Small intestine (tissue), 7 donors: Measurements from ENCODE around the gene ARL5C. TPM values are rescaled to one million over a fixed set of nuclear protein-coding genes. Genes with fewer than 3 reads are reported as not detected.

Experiments
- DNase-seq, 2 donors: peaks; one replicate each; pipeline versions ENCODE4 v3.0.0 to v3.0.0-alpha.2; 2013
- FAIRE-seq: peaks from 2 replicates; lab custom pipeline; 2012; peaks lifted over from hg19 to GRCh38; lab: Jason Lieb, UNC
- H3K27ac ChIP-seq, 3 donors: one replicate each; pipeline ENCODE4 v1.5.1; 2013; ENCODE audit warnings: low read length in 2 of 3, mild to moderate bottlenecking in 2 of 3, control low read depth in 1 of 3, inconsistent platforms in 1 of 3, low read depth in 1 of 3, moderate library complexity in 1 of 3
- H3K27me3 ChIP-seq, 3 donors: one replicate each; pipeline ENCODE4 v1.6.1; 2013; ENCODE audit warnings: low read length in 3 of 3, inconsistent platforms in 1 of 3; ENCODE audit not compliant: control insufficient read depth in 3 of 3, insufficient read depth in 3 of 3
- H3K36me3 ChIP-seq, 3 donors: one replicate each; pipeline ENCODE4 v1.6.1; 2013; ENCODE audit warnings: low read length in 3 of 3, inconsistent platforms in 1 of 3, low read depth in 1 of 3, mild to moderate bottlenecking in 1 of 3, moderate library complexity in 1 of 3; ENCODE audit not compliant: control insufficient read depth in 3 of 3, insufficient read depth in 2 of 3
- H3K4me1 ChIP-seq, 3 donors: one replicate each; pipeline ENCODE4 v1.6.1; 2013; ENCODE audit warnings: low read length in 2 of 3, inconsistent platforms in 1 of 3, low read depth in 1 of 3, mild to moderate bottlenecking in 1 of 3, moderate library complexity in 1 of 3; ENCODE audit not compliant: control insufficient read depth in 3 of 3, insufficient read depth in 2 of 3
- H3K4me3 ChIP-seq, 3 donors: one replicate each; pipeline ENCODE4 v1.5.1; 2013; ENCODE audit warnings: low read length in 3 of 3, control low read depth in 1 of 3, inconsistent platforms in 1 of 3, low read depth in 1 of 3, mild to moderate bottlenecking in 1 of 3, moderate library complexity in 1 of 3
- H3K9me3 ChIP-seq, 2 donors: one replicate each; pipeline ENCODE4 v1.6.1; 2013; ENCODE audit warnings: low read depth in 1 of 2, low read length in 1 of 2; ENCODE audit not compliant: control insufficient read depth in 2 of 2, insufficient read depth in 1 of 2
- WGBS, 3 donors: extraction: QIAGEN DNeasy Blood & Tissue Kit; methylation state at CpG; one replicate each; pipeline ENCODE4 v1.1.7; 2013; 5-methylcytosine and 5-hydroxymethylcytosine counted together
- polyA plus RNA-seq, 4 donors: library from polyadenylated mRNA; stranded (reverse) in 3 of 4; unstranded in 1 of 4; fragments of 200-250 nt in 3 of 4; fragments of 120-200 nt in 1 of 4; gene quantifications; one replicate each; pipeline versions ENCODE4 v1.2.1 to v1.2.3, GENCODE V29; 2013
- donor health status: healthy with polysubstance abuse.
- donor health status: control.
- donor health status: control.
- donor health status: Bipolar disorder and iron deficiency.
- donor health status: healthy.

The ARL5C gene
- polyA plus RNA-seq, 4 donors = 0.06 TPM; not detected in 3

DNA sequence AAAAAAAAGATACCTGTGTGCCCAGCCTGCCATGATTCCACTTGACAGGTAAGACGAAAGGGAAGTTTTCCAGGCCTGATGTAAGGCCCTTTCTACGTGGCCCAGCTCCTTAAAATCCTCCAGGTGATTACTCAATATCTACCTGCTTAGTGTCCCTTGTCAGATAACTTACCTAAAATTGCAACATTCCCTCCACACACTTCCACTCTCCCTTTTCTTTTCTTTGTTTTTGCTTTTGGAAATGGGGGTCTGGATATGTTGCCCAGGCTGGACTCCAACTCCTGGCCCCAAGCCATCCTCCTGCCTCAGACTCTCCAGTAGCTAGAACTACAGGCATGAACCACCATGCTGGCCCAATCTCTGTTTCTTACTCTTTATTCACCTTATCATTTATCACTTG is 7.3 kb downstream of the ARL5C start:
- Histone ChIP-seq H3K27ac (no peak overlapping the region), H3K9me3 (no peaks in the 10 kb centered on the region), H3K4me3 (no peak overlapping the region), H3K36me3 (no peaks in the 10 kb centered on the region), H3K4me1 (no peaks in the 10 kb centered on the region), H3K27me3 (peaks cover 0 to 23% (median 0%) of the 10 kb centered on the region in 3 donors)
- FAIRE-seq = no peak
- DNase-seq = no peak
- 81 to 90% (median 86%) methylated on average over 2 of the region's 2 CpGs for WGBS, 3 donors

DNA sequence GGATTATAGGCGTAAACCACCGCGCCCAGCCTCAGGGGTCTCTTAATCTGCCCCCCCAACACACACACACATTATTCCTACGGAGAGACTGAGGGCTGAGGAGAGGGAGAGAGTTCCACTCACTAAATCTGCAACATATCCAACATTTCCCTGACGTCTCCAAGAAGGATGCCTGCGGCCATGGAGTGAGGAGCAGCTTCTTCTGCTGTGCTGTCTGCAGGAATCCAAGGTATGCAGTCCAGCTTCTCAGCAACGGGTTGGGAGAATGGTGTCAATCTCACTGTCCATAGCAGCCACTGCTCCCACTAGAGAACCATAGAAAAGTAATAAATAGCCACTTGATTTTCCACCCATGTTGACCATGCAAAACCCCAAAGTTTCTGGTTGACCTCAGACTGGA is 9.5 kb downstream of the ARL5C start:
- no peak for FAIRE-seq
- no peak overlapping the region for H3K27ac ChIP-seq

DNA sequence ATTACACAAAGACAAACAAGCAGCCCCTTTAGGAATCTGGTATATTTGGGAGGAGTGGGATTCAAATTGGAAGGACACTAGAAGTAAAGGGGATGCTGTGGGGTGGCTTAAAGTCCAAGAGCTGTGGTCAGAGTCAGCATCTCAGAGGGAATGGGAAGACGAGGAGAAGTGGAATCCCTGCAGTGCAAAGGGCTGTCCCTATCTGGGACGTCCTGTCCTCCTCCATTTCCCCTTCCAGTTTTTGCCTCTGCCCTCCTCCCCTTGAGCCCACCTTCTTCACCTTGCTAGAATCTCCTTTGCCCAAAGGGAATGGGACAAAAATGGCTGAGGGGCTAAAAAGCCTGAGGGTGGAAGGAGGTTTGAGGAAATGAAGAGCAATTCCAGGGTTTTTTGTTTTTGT is 10.3 kb downstream of the ARL5C start:
- no peaks in the 10 kb centered on the region for H3K9me3 ChIP-seq
- H3K27me3 ChIP-seq = peaks cover 0 to 31% (median 0%) of the 10 kb centered on the region in 3 donors
- H3K4me1 ChIP-seq = peaks cover 0 to 10% (median 0%) of the 10 kb centered on the region in 3 donors
- DNase-seq (no peak), FAIRE-seq (no peak)
- WGBS, 3 donors = 14 to 50% (median 38%) methylated on average over 2 of the region's 2 CpGs
- no peak overlapping the region for H3K27ac ChIP-seq
- H3K4me3 ChIP-seq = no peak overlapping the region
- no peaks in the 10 kb centered on the region for H3K36me3 ChIP-seq

More for the DNA sequence above, 9.5 kb downstream of the ARL5C start:
- 71 to 78% (median 76%) methylated on average over 7 of the region's 7 CpGs for WGBS, 3 donors
- H3K4me1 ChIP-seq = peaks cover 0 to 10% (median 0%) of the 10 kb centered on the region in 3 donors
- no peaks in the 10 kb centered on the region for H3K36me3 ChIP-seq
- peaks cover 0 to 28% (median 0%) of the 10 kb centered on the region in 3 donors for H3K27me3 ChIP-seq
- no peak overlapping the region for H3K4me3 ChIP-seq
- H3K9me3 ChIP-seq = no peaks in the 10 kb centered on the region
- DNase-seq = no peak

DNA sequence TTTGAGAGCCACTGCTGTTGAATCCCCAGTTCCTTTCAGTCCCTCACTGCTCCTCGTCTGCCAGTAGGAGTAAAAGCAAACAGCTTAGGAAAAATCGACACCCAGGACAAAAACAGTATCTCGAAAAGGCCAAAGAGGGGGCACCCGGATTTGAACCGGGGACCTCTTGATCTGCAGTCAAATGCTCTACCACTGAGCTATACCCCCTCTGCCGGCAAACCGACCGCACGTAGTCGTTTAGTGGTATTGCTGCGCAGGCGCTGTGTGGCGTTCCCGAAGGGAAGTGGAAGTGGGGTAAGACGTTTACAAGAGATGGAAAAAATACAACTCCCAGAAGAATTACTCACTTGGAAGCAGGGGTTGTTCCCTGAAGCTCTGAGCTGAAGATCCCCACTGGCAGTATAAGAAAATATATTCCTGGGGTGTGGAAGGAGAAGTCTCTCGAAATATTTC is 12.3 kb downstream of the ARL5C start:
- H3K4me1 ChIP-seq = peaks cover 0 to 10% (median 0%) of the 10 kb centered on the region in 3 donors
- H3K4me3 ChIP-seq = peak overlapping the region; percentile 44 to 97 (median 72)
- H3K27me3 ChIP-seq = peaks cover 0 to 42% (median 0%) of the 10 kb centered on the region in 3 donors
- FAIRE-seq (no peak), DNase-seq (peak; percentile 91 to 93)
- 0 to 1% (median 0%) methylated on average over 16 of the region's 16 CpGs for WGBS, 3 donors
- H3K36me3 ChIP-seq = no peaks in the 10 kb centered on the region
- peak overlapping the region; percentile 61 to 93 (median 85) for H3K27ac ChIP-seq
- H3K9me3 ChIP-seq = no peaks in the 10 kb centered on the region

DNA sequence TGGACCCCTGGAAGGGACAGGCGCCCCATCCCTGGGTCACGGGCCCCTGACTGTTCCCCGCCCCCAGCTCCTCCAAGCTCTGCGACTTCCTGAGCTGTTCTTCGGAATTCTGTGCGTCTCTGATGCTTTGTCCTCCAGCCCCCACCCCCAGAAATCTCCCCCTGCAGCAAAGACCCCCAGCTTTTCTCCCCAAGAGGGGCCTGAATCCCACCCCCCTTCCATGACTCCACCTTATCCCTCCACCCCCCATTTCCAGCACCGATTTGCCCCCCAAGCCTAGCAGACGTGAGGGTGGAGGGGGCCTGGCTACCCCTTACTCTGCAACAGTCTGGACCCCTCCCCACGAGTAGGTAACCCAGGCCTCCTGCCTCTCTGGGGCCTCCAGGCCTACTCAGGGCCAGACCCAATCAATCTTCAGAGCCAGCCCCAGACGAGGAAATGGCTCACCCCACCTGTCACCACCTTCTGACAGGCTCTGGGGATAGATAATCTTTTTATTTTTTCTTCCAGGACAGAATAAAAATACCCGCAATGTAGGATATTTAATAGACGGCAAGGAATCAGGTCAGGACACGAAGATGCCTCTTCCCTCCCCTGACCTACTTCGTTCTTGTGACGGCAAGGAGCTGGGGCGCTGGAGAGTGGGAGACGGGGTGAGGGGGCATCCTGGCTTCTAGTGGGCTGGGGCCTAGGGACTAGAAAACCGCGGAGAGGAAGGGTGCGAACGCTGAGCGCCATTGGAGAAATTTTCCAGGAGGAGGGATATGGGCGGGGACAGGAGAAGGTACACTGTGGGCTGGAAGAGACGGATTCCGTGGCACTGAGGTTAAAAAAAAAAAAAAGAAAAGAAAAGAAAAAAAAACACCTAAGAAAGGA is 13.8 kb downstream of the ARL5C start:
- no peaks in the 10 kb centered on the region for H3K9me3 ChIP-seq
- H3K4me3 ChIP-seq = peak overlapping the region in 2 of 3 donors; percentile 48 to 97
- FAIRE-seq (no peak), DNase-seq (peak in 1 of 2 donors; percentile 32)
- 7 to 11% (median 7%) methylated on average over 24 to 25 of the region's 25 CpGs for WGBS, 3 donors
- H3K27me3 ChIP-seq = peaks cover 0 to 50% (median 0%) of the 10 kb centered on the region in 3 donors
- peaks cover 0 to 10% (median 0%) of the 10 kb centered on the region in 3 donors for H3K4me1 ChIP-seq
- no peaks in the 10 kb centered on the region for H3K36me3 ChIP-seq
- peak overlapping the region in 1 of 3 donors; percentile 85 for H3K27ac ChIP-seq

DNA sequence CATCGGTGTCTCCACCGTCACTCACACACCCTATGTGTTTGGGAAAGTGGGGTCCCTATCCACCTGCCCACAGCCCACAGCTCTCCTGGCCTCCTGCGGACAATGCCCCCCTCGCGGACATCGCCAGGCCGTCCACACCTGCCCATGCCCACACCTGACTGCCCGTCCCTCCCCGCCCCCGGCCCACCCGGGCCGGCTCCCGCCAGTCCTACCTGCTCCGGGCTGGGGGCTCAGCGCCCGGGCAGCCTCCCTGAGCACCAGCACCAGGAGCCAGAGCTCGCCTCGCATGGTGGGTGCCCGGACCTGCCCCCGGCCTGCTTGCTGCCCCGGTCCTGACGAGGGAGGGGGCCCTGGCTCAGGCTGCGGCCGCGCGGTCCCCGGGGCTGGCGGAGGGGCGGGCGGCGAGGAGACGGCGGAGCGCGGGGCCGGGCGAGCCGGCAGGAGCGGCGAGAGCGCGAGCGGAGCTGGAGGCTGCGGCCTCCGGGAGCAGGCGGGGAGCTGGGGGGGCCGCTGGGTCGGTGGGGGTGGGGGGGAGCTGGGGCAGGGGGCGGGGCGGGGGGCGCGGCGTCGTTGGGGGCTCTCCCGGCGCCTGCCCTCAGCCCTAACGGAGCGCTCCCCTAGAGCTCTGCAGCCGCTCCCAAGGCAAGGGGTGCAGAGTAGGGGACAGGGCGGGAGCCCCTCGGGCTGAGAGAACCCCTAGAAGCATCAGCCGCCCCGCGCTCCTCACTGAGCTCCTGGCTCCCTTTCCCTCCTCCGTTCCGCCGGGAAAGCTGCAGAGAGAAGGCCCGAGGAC is 14.6 kb downstream of the ARL5C start, which contains the start of gene PLXDC1:
Gene PLXDC1 (minus strand): TSS at position 488 of the 793 bp plus-strand sequence. CDS start 200 bp downstream, at position 288.
- 0 to 2% (median 1%) methylated on average over 31 to 63 of the region's 68 CpGs for WGBS, 3 donors
- H3K27ac ChIP-seq = peak within 1 kb of the TSS in 1 of 3 donors; percentile 85
- no peak for FAIRE-seq

DNA sequence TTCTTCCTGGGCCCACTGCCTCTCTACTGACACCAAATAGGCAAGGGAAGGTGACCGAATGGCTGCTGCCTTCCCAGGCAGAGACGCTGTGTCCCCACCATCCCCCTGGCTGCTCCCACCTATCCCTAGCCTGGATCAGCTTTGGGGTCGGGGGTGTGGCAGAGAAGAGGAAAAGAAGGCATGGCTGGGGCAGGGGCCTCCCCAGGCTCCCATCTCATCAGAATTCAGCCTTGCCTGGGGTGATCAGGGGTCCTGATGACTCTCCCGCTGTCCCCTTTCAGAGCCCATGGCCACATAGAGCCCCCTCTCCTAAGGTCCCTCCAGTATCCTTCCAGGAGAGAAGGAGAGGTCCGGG is 15.2 kb downstream of the ARL5C start:
- Histone ChIP-seq H3K36me3 (no peaks in the 10 kb centered on the region), H3K4me1 (peaks cover 0 to 10% (median 0%) of the 10 kb centered on the region in 3 donors), H3K27ac (no peak overlapping the region), H3K4me3 (peak overlapping the region in 1 of 3 donors; percentile 48), H3K27me3 (peaks cover 0 to 39% (median 0%) of the 10 kb centered on the region in 3 donors), H3K9me3 (no peaks in the 10 kb centered on the region)
- no peak for FAIRE-seq
- 38 to 53% (median 39%) methylated on average over 5 of the region's 5 CpGs for WGBS, 3 donors
- DNase-seq = no peak

More for the DNA sequence above, 14.6 kb downstream of the ARL5C start, which contains the start of gene PLXDC1:
- Histone ChIP-seq H3K4me1 (peaks cover 0 to 10% (median 0%) of the 10 kb centered on the region in 3 donors), H3K4me3 (peak within 1 kb of the TSS in 2 of 3 donors; percentile 48 to 97), H3K9me3 (no peaks in the 10 kb centered on the region), H3K27me3 (peaks cover 0 to 43% (median 0%) of the 10 kb centered on the region in 3 donors), H3K36me3 (no peaks in the 10 kb centered on the region)
- peak in 1 of 2 donors; percentile 41 for DNase-seq
